ENCODE data around the gene PDX1.

PDX1 gene

DNA sequence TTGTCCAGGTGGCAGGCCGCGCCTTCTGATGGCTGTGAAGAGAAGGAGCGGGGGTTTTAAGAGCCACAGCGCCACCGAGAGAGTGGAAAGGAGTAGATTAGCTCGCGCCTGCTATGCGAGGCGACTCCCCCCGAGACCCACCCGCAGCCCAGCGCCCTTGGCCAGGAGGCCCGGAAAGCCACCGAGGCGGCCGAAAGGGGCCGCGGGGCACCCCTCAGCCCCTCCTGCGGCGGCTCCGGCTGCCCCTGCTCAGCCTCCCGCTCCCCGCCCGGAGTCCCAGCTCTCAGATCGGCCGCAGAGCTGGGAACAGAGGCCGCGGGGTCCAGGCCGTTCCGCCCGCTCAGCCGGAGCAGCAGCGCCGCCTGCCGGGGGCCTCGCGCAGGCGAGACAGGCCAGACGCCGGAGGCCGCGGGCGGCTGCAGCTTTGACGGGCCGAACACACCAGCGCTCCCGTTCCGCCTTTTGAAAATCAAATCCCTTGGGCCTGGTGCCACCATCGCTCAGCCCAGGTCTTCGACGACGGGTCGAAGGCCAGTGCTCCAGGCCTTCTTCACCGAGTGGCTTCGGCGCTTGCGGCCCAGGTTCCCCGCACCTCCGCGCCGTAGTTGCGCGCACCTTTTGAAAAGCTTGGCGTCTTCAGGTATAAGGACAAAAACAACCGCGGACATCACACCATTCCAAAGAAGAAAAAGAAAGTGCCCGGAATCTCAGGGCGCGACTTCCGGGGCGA, 34.0 kb downstream of the PDX1 start:
- H3K36me3 ChIP-seq (ENCODE audit: insufficient read depth, insufficient read length, low read length) = no peaks in the 10 kb centered on the region
- no peak for DNase-seq (ENCODE audit: low read depth, low spot score)
- H3K9me3 ChIP-seq (ENCODE audit: insufficient read depth, low read length) = peaks cover 21% of the 10 kb centered on the region
- no peaks in the 10 kb centered on the region for H3K4me1 ChIP-seq (ENCODE audit: insufficient read depth, insufficient read length)
- H3K4me3 ChIP-seq (ENCODE audit: insufficient read length, low read depth) = peak overlapping the region; percentile 26
- H3K27me3 ChIP-seq (ENCODE audit: insufficient read depth, insufficient read length) = peaks cover 93% of the 10 kb centered on the region
- no peak for TF ChIP-seq ZNF274 (IDR thresholded peaks at IDR 0.05; ENCODE audit: low read depth, low read length)
- no peak for TF ChIP-seq YY1 (IDR thresholded peaks at IDR 0.05; ENCODE audit: insufficient read depth, insufficient read length)
- no peak for TF ChIP-seq SUZ12 (IDR thresholded peaks at IDR 0.05; ENCODE audit: extremely low read depth, insufficient read depth, insufficient read length)
- H3K9ac ChIP-seq (ENCODE audit: insufficient read length, low read depth) = no peak overlapping the region

DNA sequence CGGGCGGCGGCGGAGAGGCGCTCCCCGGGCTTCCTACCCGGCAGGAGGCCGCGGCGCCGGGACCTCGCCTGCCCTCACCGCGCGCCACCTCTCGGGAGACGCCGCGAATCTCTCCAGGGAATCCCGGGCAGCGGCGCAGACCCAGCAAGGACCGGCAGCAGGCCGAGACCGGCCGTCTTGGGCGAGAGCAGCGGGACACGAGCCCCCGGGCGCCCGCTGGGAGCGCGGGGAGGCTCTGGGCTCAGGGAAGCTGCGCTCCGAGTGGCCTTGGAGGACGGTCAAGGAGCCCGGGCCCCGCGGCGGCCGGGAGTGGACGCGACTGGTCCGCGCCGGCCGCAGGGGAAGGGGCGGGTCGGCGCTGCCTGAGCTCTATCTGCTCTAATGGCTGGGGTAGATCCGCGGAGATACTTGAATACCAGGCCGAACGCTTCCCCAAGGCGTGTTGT, 34.6 kb downstream of the PDX1 start:
- H3K27me3 ChIP-seq (ENCODE audit: insufficient read depth, insufficient read length) = peaks cover 94% of the 10 kb centered on the region
- H3K4me3 ChIP-seq (ENCODE audit: insufficient read length, low read depth) = peak overlapping the region; percentile 18
- TF ChIP-seq ZNF274 (IDR thresholded peaks at IDR 0.05; ENCODE audit: low read depth, low read length) = no peak
- TF ChIP-seq SUZ12 (IDR thresholded peaks at IDR 0.05; ENCODE audit: extremely low read depth, insufficient read depth, insufficient read length) = peak; percentile 60
- H3K9me3 ChIP-seq (ENCODE audit: insufficient read depth, low read length) = peaks cover 21% of the 10 kb centered on the region
- no peak for DNase-seq (ENCODE audit: low read depth, low spot score)
- no peaks in the 10 kb centered on the region for H3K4me1 ChIP-seq (ENCODE audit: insufficient read depth, insufficient read length)
- H3K36me3 ChIP-seq (ENCODE audit: insufficient read depth, insufficient read length, low read length) = no peaks in the 10 kb centered on the region
- H3K9ac ChIP-seq (ENCODE audit: insufficient read length, low read depth) = peak overlapping the region; percentile 21

DNA sequence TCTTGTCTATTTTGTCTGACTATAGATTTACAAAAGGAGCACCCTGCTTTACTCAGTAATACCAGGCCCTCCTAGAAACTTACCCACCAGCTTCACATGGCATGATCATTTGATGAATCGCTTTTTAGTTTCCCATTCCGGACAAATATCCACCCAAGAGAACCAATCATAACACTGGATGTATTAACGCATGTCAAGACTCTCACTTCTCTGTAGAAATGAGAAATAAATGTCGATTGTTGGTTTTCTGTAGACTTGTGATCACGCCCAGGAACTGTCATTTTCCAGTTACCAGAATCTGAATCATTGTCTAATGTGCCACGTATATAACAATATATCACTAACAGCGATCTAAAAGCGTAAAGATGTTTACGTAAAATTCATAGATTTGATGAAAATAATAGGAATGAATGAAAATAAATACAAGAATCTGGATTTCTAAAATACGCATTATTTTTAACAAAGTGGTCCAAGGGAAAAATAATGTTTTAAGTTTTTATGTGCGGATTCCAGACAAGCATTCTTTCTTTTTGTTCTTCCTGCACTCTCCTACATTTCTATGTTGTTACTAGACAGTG, 35.3 kb downstream of the PDX1 start:
- no peaks in the 10 kb centered on the region for H3K36me3 ChIP-seq (ENCODE audit: insufficient read depth, insufficient read length, low read length)
- peaks cover 94% of the 10 kb centered on the region for H3K27me3 ChIP-seq (ENCODE audit: insufficient read depth, insufficient read length)
- H3K4me1 ChIP-seq (ENCODE audit: insufficient read depth, insufficient read length) = no peaks in the 10 kb centered on the region
- H3K9me3 ChIP-seq (ENCODE audit: insufficient read depth, low read length) = peaks cover 21% of the 10 kb centered on the region
- DNase-seq (ENCODE audit: low read depth, low spot score) = no peak
- no peak overlapping the region for H3K4me3 ChIP-seq (ENCODE audit: insufficient read length, low read depth)
- no peak for TF ChIP-seq YY1 (IDR thresholded peaks at IDR 0.05; ENCODE audit: insufficient read depth, insufficient read length)
- TF ChIP-seq SUZ12 (IDR thresholded peaks at IDR 0.05; ENCODE audit: extremely low read depth, insufficient read depth, insufficient read length) = no peak
- no peak for TF ChIP-seq ZNF274 (IDR thresholded peaks at IDR 0.05; ENCODE audit: low read depth, low read length)
- no peak overlapping the region for H3K9ac ChIP-seq (ENCODE audit: insufficient read length, low read depth)

DNA sequence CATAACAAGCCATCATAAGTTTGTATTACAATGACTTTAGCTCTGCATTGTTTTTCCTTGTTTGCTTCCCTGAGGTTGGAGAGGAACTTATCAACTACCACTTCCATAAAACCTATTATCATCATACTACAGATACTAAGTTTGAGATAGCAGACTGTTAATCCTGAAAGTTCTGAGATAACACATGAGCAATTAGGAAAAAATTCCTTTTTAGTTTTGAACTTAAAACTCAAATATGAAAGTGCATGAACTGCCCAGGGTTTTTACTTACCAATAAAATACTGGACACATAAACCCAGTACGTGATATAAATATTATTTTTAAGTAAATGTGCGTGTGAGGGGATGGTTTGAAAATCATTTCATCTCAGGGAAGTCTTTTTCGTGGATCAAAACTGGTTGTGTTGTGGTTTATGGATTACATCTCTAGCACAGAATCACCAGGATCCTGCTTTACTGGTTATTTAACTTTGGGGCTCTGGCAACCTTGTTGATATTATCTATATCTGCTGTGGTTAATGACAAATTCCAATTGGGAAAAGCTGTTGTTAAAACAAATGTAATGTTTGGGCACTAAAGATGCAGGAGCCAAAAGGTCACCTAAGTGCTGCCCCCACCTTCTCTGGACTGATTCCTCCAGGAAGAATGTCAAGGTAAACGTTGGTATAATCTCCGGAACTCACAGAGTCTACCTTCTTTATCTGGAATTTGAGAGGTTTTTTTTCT, 36.9 kb downstream of the PDX1 start:
- Histone ChIP-seq H3K27me3 (ENCODE audit: insufficient read depth, insufficient read length) (peaks cover 99% of the 10 kb centered on the region), H3K9ac (ENCODE audit: insufficient read length, low read depth) (no peak overlapping the region)

DNA sequence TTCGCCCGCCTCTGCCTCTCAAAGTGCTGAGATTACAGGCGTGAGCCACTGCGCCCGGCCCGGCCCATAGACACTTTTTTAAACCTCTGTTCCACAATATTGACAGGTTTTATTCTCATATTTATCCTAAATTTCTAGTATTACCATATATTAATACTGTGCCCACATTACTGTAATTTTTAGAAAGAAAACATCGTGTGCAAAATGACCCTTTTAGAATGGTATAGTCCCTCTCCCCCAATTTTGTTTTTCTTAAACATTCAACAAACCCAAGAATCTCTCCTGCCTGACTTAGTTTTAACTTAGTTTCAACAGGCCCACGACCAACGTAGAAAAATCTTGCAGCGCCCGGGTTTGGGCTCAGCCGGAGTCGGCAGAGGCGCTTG, 40.2 kb downstream of the PDX1 start:
- no peak for DNase-seq (ENCODE audit: low read depth, low spot score)
- Histone ChIP-seq H3K27me3 (ENCODE audit: insufficient read depth, insufficient read length) (peaks cover 100% of the 10 kb centered on the region), H3K4me1 (ENCODE audit: insufficient read depth, insufficient read length) (peaks cover 3% of the 10 kb centered on the region), H3K36me3 (ENCODE audit: insufficient read depth, insufficient read length, low read length) (no peaks in the 10 kb centered on the region), H3K9me3 (ENCODE audit: insufficient read depth, low read length) (peaks cover 8% of the 10 kb centered on the region), H3K9ac (ENCODE audit: insufficient read length, low read depth) (no peak overlapping the region), H3K4me3 (ENCODE audit: insufficient read length, low read depth) (no peak overlapping the region)
- TF ChIP-seq ZNF274 (IDR thresholded peaks at IDR 0.05; ENCODE audit: low read depth, low read length) = no peak
- TF ChIP-seq YY1 (IDR thresholded peaks at IDR 0.05; ENCODE audit: insufficient read depth, insufficient read length) = no peak
- no peak for TF ChIP-seq SUZ12 (IDR thresholded peaks at IDR 0.05; ENCODE audit: extremely low read depth, insufficient read depth, insufficient read length)

More for the DNA sequence above, 36.9 kb downstream of the PDX1 start:
- Histone ChIP-seq H3K4me3 (ENCODE audit: insufficient read length, low read depth) (no peak overlapping the region), H3K9me3 (ENCODE audit: insufficient read depth, low read length) (peaks cover 21% of the 10 kb centered on the region), H3K4me1 (ENCODE audit: insufficient read depth, insufficient read length) (peaks cover 3% of the 10 kb centered on the region), H3K36me3 (ENCODE audit: insufficient read depth, insufficient read length, low read length) (no peaks in the 10 kb centered on the region)
- TF ChIP-seq ZNF274 (IDR thresholded peaks at IDR 0.05; ENCODE audit: low read depth, low read length) (no peak), SUZ12 (IDR thresholded peaks at IDR 0.05; ENCODE audit: extremely low read depth, insufficient read depth, insufficient read length) (no peak), YY1 (IDR thresholded peaks at IDR 0.05; ENCODE audit: insufficient read depth, insufficient read length) (no peak)
- DNase-seq (ENCODE audit: low read depth, low spot score) = no peak

DNA sequence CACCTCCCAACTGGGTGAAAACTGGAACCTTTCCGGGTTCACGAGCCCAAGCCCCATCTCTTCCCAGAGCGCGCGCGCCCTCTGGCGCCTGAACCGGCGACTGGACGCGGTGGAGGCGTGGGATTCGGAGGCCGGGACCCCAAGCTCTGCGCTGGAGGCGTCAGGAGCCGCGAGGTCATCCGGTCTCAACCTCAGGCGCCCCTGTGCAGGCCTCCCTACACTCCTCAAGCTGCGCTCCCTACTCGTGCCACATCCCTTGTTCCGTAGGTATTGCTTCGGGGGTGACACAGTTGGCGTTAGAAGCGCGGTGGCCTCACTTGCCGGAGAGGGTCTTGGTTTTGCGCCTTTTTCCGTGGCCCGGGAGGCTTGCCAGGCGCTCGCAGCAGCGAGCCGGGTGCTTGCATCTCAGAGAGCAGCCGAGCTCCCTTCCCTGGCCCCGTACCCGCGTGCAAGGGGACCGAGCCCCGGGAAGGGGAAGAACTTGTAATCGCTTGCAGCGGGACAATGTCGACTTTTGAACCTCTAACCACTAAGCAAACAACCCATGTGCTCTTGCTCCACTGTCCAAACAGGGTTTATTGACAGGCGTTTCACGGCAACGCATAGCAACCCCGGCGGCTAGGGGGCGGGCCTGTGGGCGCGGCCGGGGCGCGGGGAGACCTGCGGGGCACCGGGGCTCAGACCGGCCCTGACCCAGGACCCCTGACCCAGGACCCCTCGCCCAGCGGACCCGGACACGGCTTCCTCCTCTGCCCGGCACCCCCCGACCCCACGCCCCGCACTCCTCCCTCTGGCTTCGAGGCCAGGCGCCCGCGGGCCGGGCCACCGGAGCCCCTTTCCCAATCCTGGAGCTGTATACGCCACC, 40.8 kb downstream of the PDX1 start:
- H3K27me3 ChIP-seq (ENCODE audit: insufficient read depth, insufficient read length) = peaks cover 100% of the 10 kb centered on the region

More for the DNA sequence above, 40.8 kb downstream of the PDX1 start:
- H3K36me3 ChIP-seq (ENCODE audit: insufficient read depth, insufficient read length, low read length) = no peaks in the 10 kb centered on the region
- no peak for DNase-seq (ENCODE audit: low read depth, low spot score)
- H3K4me1 ChIP-seq (ENCODE audit: insufficient read depth, insufficient read length) = peaks cover 3% of the 10 kb centered on the region
- peak; percentile 59 for TF ChIP-seq SUZ12 (IDR thresholded peaks at IDR 0.05; ENCODE audit: extremely low read depth, insufficient read depth, insufficient read length)
- no peak for TF ChIP-seq ZNF274 (IDR thresholded peaks at IDR 0.05; ENCODE audit: low read depth, low read length)
- TF ChIP-seq YY1 (IDR thresholded peaks at IDR 0.05; ENCODE audit: insufficient read depth, insufficient read length) = no peak
- peaks cover 2% of the 10 kb centered on the region for H3K9me3 ChIP-seq (ENCODE audit: insufficient read depth, low read length)
- H3K4me3 ChIP-seq (ENCODE audit: insufficient read length, low read depth) = no peak overlapping the region
- H3K9ac ChIP-seq (ENCODE audit: insufficient read length, low read depth) = no peak overlapping the region
